Transverse colon (tissue), 4 donors: ENCODE data around the gene ATP8B2. TPM values are rescaled to one million over a fixed set of nuclear protein-coding genes. Genes with fewer than 3 reads are reported as not detected.
"Not testable (repeated sequence)": the region's sequence is repeated elsewhere in the genome, so short reads cannot be mapped to it uniquely, and the experiment has no call there.

Source experiments
- DNase-seq: peaks from one replicate; pipeline ENCODE4 v3.0.0-alpha.2; 2019
- H3K27ac ChIP-seq, 4 donors: fragments of 200-600 bp; sonication (generic); 2 replicates each; pipeline ENCODE4 v1.5.1; 2016 to 2018; ENCODE audit warnings: inconsistent platforms in 4 of 4
- H3K27me3 ChIP-seq: fragments of 200-600 bp; sonication (generic); 2 replicates; pipeline ENCODE4 v1.5.1; 2017; ENCODE audit warnings: inconsistent platforms
- H3K36me3 ChIP-seq, 4 donors: fragments of 200-600 bp; sonication (generic); 2 replicates each; pipeline ENCODE4 v1.5.1; 2017 to 2019; ENCODE audit warnings: inconsistent platforms in 4 of 4
- H3K4me1 ChIP-seq, 4 donors: fragments of 200-600 bp; sonication (generic); 2 replicates each; pipeline ENCODE4 v1.5.1; 2017 to 2020; ENCODE audit warnings: inconsistent platforms in 4 of 4
- H3K4me3 ChIP-seq, 4 donors: fragments of 200-600 bp; sonication (generic); 1 replicate in 1 of 4; 2 replicates in 3 of 4; pipeline versions ENCODE4 v1.5.1 to v1.6.1; 2017 to 2019; ENCODE audit warnings: inconsistent platforms in 4 of 4
- H3K9me3 ChIP-seq, 2 donors: fragments of 200-600 bp; sonication (generic); 2 replicates each; pipeline ENCODE4 v1.5.1; 2017 to 2019; ENCODE audit warnings: inconsistent platforms in 2 of 2
- CTCF ChIP-seq, 5 experiments: fragments of 200-600 bp in 3 of 5; fragments of 450-650 bp in 2 of 5; sonication (generic) in 3 of 5; IDR thresholded peaks; 1 replicate in 2 of 5; 2 replicates in 3 of 5; pipeline ENCODE4 v1.5.1; 2016 to 2017; ENCODE audit warnings: antibody characterized with exemption in 5 of 5, inconsistent platforms in 3 of 5, mild to moderate bottlenecking in 2 of 5, moderate library complexity in 1 of 5
- EP300 ChIP-seq: sonication (generic); formaldehyde crosslinking; IDR thresholded peaks from one replicate; pipeline ENCODE4 v1.6.1; 2017; ENCODE audit warnings: antibody characterized with exemption, low read depth
- POLR2A ChIP-seq: fragments of 450-650 bp; IDR thresholded peaks from one replicate; pipeline ENCODE4 v1.6.1; 2016; ENCODE audit warnings: antibody characterized with exemption, mild to moderate bottlenecking, moderate library complexity
- POLR2AphosphoS5 ChIP-seq, 3 donors: sonication (generic); formaldehyde crosslinking; IDR thresholded peaks; one replicate each; pipeline ENCODE4 v1.6.1; 2016; ENCODE audit warnings: antibody characterized with exemption in 3 of 3
- WGBS, 2 donors: methylation state at CpG; one replicate each; pipeline ENCODE4 v1.1.5; 2018; ENCODE audit warnings: low coverage in 1 of 2; 5-methylcytosine and 5-hydroxymethylcytosine counted together
- in situ Hi-C, 4 donors: fragments of 200-750 bp; cut with MboI; loops; one replicate each; pipeline versions ENCODE4 v1.15.0 to v1.15.1; 2017; ENCODE audit warnings: low sequenced_read_pairs in 3 of 4, low pct_ligation_motif_present in 1 of 4, low pct_unique_long_range_greater_than_20kb in 1 of 4
- intact Hi-C: fragments of 100-400 bp; cut with DNase I; formaldehyde crosslinking; loops from one replicate; pipeline ENCODE4 v1.15.1; 2023; ENCODE audit warnings: low total_unique reads
- total RNA-seq, 4 donors: library from RNA; depleted of rRNA; stranded (reverse); fragments of >200 nt; gene quantifications; one replicate each; pipeline ENCODE4 v1.1.0, GENCODE V29; 2016

ATP8B2 gene, protein sequence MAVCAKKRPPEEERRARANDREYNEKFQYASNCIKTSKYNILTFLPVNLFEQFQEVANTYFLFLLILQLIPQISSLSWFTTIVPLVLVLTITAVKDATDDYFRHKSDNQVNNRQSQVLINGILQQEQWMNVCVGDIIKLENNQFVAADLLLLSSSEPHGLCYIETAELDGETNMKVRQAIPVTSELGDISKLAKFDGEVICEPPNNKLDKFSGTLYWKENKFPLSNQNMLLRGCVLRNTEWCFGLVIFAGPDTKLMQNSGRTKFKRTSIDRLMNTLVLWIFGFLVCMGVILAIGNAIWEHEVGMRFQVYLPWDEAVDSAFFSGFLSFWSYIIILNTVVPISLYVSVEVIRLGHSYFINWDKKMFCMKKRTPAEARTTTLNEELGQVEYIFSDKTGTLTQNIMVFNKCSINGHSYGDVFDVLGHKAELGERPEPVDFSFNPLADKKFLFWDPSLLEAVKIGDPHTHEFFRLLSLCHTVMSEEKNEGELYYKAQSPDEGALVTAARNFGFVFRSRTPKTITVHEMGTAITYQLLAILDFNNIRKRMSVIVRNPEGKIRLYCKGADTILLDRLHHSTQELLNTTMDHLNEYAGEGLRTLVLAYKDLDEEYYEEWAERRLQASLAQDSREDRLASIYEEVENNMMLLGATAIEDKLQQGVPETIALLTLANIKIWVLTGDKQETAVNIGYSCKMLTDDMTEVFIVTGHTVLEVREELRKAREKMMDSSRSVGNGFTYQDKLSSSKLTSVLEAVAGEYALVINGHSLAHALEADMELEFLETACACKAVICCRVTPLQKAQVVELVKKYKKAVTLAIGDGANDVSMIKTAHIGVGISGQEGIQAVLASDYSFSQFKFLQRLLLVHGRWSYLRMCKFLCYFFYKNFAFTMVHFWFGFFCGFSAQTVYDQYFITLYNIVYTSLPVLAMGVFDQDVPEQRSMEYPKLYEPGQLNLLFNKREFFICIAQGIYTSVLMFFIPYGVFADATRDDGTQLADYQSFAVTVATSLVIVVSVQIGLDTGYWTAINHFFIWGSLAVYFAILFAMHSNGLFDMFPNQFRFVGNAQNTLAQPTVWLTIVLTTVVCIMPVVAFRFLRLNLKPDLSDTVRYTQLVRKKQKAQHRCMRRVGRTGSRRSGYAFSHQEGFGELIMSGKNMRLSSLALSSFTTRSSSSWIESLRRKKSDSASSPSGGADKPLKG
- total RNA-seq = 10 to 100 TPM in 3 of 4 donors, 1 to 10 TPM in 1; 6.0 to 78.6 (median 24.9) TPM

DNA sequence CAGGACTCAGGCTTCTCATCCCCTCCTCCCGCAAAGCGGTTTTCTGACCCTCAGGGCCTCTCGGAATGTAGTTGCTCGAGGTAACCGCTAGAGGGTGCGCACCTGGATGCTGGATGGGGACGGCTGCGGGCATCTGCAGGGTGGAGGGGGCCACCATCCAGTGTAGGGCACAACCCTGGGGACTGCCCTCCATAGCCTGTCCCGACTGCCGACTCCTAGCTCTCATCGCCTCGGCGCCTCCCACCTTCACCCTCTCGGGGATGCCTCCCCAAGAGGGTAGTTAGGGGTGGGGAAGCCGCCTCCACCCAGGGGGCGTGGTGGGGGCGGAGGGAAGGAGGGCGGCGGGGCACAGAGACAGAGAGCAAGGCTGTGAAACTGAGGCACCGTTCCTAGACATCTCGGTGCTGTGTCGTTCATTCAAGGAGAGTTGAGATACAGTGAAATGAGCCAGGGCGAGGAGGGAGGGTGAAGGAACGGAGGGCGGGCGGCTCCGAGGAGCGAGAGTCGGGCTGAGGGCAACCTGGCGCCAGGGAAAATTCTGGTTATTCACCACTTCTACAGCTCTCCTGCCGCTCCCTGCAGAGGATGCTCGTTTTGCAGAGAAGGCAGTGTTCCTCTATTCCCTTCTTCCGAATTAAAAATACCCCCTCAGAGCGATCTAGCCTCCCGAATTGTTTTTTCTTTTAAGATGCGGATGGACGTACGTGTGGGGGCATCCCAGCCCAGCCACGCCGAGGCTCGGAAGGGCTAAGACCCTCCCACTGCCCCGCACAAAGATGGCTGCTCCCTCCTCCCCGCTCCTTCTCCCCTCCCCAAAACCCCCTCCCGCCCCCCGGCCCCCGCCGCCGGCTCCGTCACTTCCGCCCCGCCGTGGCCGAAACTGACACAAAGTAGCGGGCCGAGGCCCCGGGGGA, at the start of gene ATP8B2:
ATP8B2 (plus strand) TSS at position 857 of the 914 bp plus-strand sequence. CDS start 2,617 bp downstream, outside the sequence.
- WGBS, 2 donors = 1 to 20% methylated on average over 1 to 47 of the region's 56 CpGs
- H3K27me3 ChIP-seq = peaks cover 52% of the 10 kb centered on the region
- peak; percentile 79 for DNase-seq
- intact Hi-C loops (no loop called here), in situ Hi-C loops (no loop called here)
- H3K4me1 ChIP-seq = peaks cover 16 to 50% (median 40%) of the 10 kb centered on the region in 4 donors
- TF ChIP-seq POLR2AphosphoS5 (IDR thresholded peaks at IDR 0.05) = no peak
- peak; percentile 88 to 97 (median 92) for TF ChIP-seq CTCF (IDR thresholded peaks at IDR 0.05)
- no peaks in the 10 kb centered on the region for H3K9me3 ChIP-seq
- H3K4me3 ChIP-seq = peak within 1 kb of the TSS; percentile 41 to 75 (median 66)
- no peaks in the 10 kb centered on the region for H3K36me3 ChIP-seq
- peak within 1 kb of the TSS; percentile 86 to 97 (median 94) for H3K27ac ChIP-seq

DNA sequence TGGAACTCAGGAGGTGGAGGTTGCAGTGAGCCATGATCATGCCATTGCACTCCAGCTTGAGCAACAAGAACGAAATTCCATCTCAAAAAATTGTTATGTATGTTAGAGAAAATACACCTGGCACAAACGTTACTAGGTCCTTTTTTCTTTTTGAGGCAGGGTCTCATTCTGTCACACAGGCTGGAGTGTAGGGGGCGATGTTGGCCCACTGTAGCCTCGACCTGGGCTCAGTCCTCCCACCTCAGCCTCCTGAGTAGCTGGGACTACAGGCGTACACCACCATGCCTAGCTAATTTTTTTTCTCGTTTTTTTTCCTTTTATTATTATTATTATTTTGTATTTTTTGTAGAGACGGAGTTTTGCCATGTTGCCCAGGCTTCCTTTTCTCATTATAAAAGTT, 48.5 kb upstream of the ATP8B2 start:
- in situ Hi-C loops (loop anchor here in 1 of 4 donors (10.0 kb wide), 1 partner anchor 82 kb away; the partner anchor contains the start of gene TPM3), intact Hi-C loops (no loop called here)
- H3K27me3 ChIP-seq = no peaks in the 10 kb centered on the region
- no peak for DNase-seq
- no peaks in the 10 kb centered on the region for H3K9me3 ChIP-seq
- peak in 1 of 5 experiments; percentile 10 for TF ChIP-seq CTCF (IDR thresholded peaks at IDR 0.05)
- TF ChIP-seq POLR2A = no peak
- peaks cover 0 to 18% (median 6%) of the 10 kb centered on the region in 4 donors for H3K36me3 ChIP-seq
- 85 to 87% methylated on average over 7 of the region's 7 CpGs for WGBS, 2 donors
- H3K27ac ChIP-seq = no peak overlapping the region
- H3K4me3 ChIP-seq = no peak overlapping the region
- H3K4me1 ChIP-seq = peaks cover 8 to 17% (median 10%) of the 10 kb centered on the region in 4 donors

DNA sequence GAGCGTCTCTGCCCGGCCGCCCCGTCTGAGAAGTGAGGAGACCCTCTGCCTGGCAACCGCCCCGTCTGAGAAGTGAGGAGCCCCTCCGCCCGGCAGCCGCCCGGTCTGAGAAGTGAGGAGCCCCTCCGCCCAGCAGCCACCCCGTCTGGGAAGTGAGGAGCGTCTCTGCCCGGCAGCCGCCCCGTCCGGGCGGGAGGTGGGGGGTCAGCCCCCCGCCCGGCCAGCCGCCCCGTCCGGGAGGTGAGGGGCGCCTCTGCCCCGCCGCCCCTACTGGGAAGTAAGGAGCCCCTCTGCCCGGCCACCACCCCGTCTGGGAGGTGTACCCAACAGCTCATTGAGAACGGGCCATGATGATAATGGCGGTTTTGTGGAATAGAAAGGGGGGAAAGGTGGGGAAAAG, 37.7 kb upstream of the ATP8B2 start:
- H3K36me3 ChIP-seq, H3K4me1 ChIP-seq, H3K27me3 ChIP-seq, H3K9me3 ChIP-seq, in situ Hi-C loops, H3K4me3 ChIP-seq, intact Hi-C loops, DNase-seq, H3K27ac ChIP-seq: not testable (repeated sequence)
- 98% methylated on average over 14 of the region's 30 CpGs; no CpG with 5 or more reads in 1 of the 2 donors for WGBS, 2 donors

- H3K27ac ChIP-seq = no peak overlapping the region
- in situ Hi-C loops (no loop called here), intact Hi-C loops (no loop called here)
- DNase-seq = no peak
- no peaks in the 10 kb centered on the region for H3K4me1 ChIP-seq
- no peaks in the 10 kb centered on the region for H3K9me3 ChIP-seq
- H3K27me3 ChIP-seq = no peaks in the 10 kb centered on the region
- H3K36me3 ChIP-seq = no peaks in the 10 kb centered on the region
- WGBS, 2 donors = 70 to 82% methylated on average over 2 to 3 of the region's 3 CpGs
- TF ChIP-seq EP300 (no peak), POLR2AphosphoS5 (IDR thresholded peaks at IDR 0.05) (no peak), CTCF (IDR thresholded peaks at IDR 0.05) (no peak), POLR2A (no peak)
- no peak overlapping the region for H3K4me3 ChIP-seq
Measured at GRCh38 chr1:154288661-154289060, 36.7 kb upstream of the ATP8B2 start.
